ENCODE data around the gene DNAH9. TPM values are rescaled to one million over a fixed set of nuclear protein-coding genes. Genes with fewer than 3 reads are reported as not detected.
"Not testable (repeated sequence)": the region's sequence is repeated elsewhere in the genome, so short reads cannot be mapped to it uniquely, and the experiment has no call there.

Gene DNAH9
- polyA plus RNA-seq, 1 experiment = not detected

DNA sequence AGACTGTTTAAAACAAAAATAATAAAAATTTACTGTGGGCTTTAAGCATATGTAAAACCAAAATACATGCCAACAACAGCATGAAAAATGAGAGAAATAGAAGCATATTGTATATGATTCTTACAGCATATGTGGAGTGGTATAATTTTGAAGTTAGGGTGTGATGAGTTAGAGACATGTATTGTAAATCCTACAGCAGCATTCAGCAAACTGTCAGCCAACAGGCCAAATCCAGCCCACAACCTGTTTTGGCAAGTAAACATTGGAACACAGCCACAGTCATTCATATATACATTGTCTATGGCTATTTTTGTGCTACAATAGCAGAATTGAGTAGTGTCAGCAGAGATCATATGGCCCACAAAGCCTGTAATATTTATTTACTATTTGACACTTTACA lies 356.7 kb downstream of the DNAH9 start:
- H3K9me3 ChIP-seq (ENCODE audit: control insufficient read depth, insufficient read depth, low read length) = peaks cover 6% of the 10 kb centered on the region; the same call in 1 of the 2 replicates
- H3K27ac ChIP-seq (ENCODE audit: low read depth, low read length) = no peak overlapping the region
- H3K4me3 ChIP-seq (ENCODE audit: low read depth, low read length) = no peak overlapping the region
- POLR2A ChIA-PET = no interaction called here
- CTCF ChIA-PET = no interaction called here
- no peak for TF ChIP-seq CTCF (IDR thresholded peaks at IDR 0.05; ENCODE audit: low read depth, low read length)
- no peaks in the 10 kb centered on the region for H3K27me3 ChIP-seq (ENCODE audit: control insufficient read depth, insufficient read depth, low read length)
- no peak for DNase-seq (ENCODE audit: low read depth, low spot score)

DNA sequence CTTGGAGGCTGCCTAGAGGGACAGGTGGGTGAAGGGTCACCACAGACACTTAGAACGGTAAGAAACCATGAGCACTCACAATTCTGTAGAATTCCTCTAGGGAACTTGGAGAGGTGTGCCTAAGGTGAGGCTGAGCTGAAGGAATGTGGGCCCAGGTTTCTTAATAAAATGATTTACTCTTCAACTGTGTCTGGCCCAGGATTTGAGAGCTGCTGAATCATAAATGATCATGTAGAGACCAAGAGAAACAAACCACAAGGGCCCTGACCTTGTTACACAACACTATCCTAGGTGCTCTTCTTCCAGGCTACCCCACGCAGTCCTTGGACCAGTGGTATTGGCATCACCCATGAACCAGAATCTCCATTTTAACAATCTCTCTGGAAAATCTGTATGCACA lies 371.3 kb downstream of the DNAH9 start:
- POLR2A ChIA-PET = no interaction called here
- no peak overlapping the region for H3K27ac ChIP-seq (ENCODE audit: low read depth, low read length)
- TF ChIP-seq CTCF (IDR thresholded peaks at IDR 0.05; ENCODE audit: low read depth, low read length) = no peak
- peaks cover 3% of the 10 kb centered on the region; the same call in 1 of the 2 replicates for H3K9me3 ChIP-seq (ENCODE audit: control insufficient read depth, insufficient read depth, low read length)
- CTCF ChIA-PET = no interaction called here
- no peak overlapping the region for H3K4me3 ChIP-seq (ENCODE audit: low read depth, low read length)
- no peaks in the 10 kb centered on the region for H3K27me3 ChIP-seq (ENCODE audit: control insufficient read depth, insufficient read depth, low read length)
- no peak for DNase-seq (ENCODE audit: low read depth, low spot score)

- H3K9me3 ChIP-seq (ENCODE audit: control insufficient read depth, insufficient read depth, low read length); H3K27me3 ChIP-seq (ENCODE audit: control insufficient read depth, insufficient read depth, low read length); CTCF ChIA-PET; H3K4me3 ChIP-seq (ENCODE audit: low read depth, low read length); POLR2A ChIA-PET; DNase-seq (ENCODE audit: low read depth, low spot score); H3K27ac ChIP-seq (ENCODE audit: low read depth, low read length): not testable (repeated sequence)
These were observed 374.5 kb downstream of the DNAH9 start for GRCh38 chr17:11972741-11973140.

DNA sequence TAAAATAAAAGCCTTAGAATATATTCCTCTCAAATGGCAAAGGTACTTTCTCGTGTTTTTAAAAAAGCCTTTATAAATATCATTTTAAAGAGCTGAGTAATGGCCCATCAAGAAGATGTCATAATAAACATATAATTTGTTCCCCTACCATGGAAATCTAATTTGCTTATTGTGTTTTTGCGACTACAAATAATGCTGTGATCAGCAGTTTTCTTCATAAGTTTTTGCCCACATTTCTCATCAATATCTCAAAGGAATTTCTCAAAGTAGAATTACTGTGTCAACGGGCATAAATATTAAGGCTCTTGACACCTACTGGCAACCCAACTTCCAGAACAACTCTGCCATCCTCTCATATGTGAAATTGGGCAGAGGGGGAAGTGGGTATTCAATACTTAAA lies 381.5 kb downstream of the DNAH9 start:
- TF ChIP-seq CTCF (IDR thresholded peaks at IDR 0.05; ENCODE audit: low read depth, low read length) = no peak
- Histone ChIP-seq H3K27me3 (ENCODE audit: control insufficient read depth, insufficient read depth, low read length) (no peaks in the 10 kb centered on the region), H3K4me3 (ENCODE audit: low read depth, low read length) (no peak overlapping the region), H3K27ac (ENCODE audit: low read depth, low read length) (no peak overlapping the region), H3K9me3 (ENCODE audit: control insufficient read depth, insufficient read depth, low read length) (no peaks in the 10 kb centered on the region)
- ChIA-PET POLR2A (no interaction called here), CTCF (interaction anchor here (0.6 to 1.0 kb wide), 2 partner anchors 18 to 1104 kb away, joined by 3 to 4 read pairs; no protein-coding TSS in a partner anchor)
- no peak for DNase-seq (ENCODE audit: low read depth, low spot score)

DNA sequence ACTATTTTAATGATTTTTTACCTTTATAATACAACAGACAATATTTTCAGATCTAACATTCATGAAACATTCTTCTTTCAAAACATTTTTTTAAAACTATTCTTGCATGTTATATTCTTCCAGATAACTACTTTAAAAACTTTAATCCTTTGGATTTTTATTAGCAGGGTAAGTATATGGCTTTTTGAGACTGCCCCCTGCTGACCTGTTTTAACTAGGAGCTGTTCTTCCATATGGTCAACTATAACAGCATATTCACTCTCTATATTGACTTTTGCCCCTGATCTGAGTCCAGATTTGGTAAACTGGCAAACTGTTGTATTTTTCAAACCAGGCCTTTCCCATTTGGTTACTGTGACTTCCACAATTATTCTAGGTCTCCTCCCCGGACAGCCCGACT lies 382.5 kb downstream of the DNAH9 start:
- H3K27me3 ChIP-seq (ENCODE audit: control insufficient read depth, insufficient read depth, low read length) = no peaks in the 10 kb centered on the region
- DNase-seq (ENCODE audit: low read depth, low spot score) = no peak
- no peak overlapping the region for H3K4me3 ChIP-seq (ENCODE audit: low read depth, low read length)
- CTCF ChIA-PET = interaction anchor here (0.5 to 2.1 kb wide), 10 partner anchors 16 to 1349 kb away, joined by 3 to 8 read pairs (median 3); no protein-coding TSS in a partner anchor
- H3K9me3 ChIP-seq (ENCODE audit: control insufficient read depth, insufficient read depth, low read length) = no peaks in the 10 kb centered on the region
- peak; percentile 52 for TF ChIP-seq CTCF (IDR thresholded peaks at IDR 0.05; ENCODE audit: low read depth, low read length)
- POLR2A ChIA-PET = no interaction called here
- H3K27ac ChIP-seq (ENCODE audit: low read depth, low read length) = no peak overlapping the region

- CTCF ChIA-PET = interaction anchor here (0.7 to 2.1 kb wide), 6 partner anchors 15 to 1350 kb away, joined by 3 to 8 read pairs (median 4); no protein-coding TSS in a partner anchor
- Histone ChIP-seq H3K9me3 (ENCODE audit: control insufficient read depth, insufficient read depth, low read length) (no peaks in the 10 kb centered on the region), H3K4me3 (ENCODE audit: low read depth, low read length) (no peak overlapping the region), H3K27ac (ENCODE audit: low read depth, low read length) (no peak overlapping the region), H3K27me3 (ENCODE audit: control insufficient read depth, insufficient read depth, low read length) (no peaks in the 10 kb centered on the region)
- DNase-seq (ENCODE audit: low read depth, low spot score) = no peak
- POLR2A ChIA-PET = no interaction called here
- no peak for TF ChIP-seq CTCF (IDR thresholded peaks at IDR 0.05; ENCODE audit: low read depth, low read length)
These were observed 383.6 kb downstream of the DNAH9 start for GRCh38 chr17:11981862-11982261.
